Activated CD8-positive, alpha-beta memory T cell treated with anti-CD3 and anti-CD28 coated beads, Interleukin-2, amount 10 ng/mL, durations not matched to agents 7 days and 5 days (primary cell): Measurements from ENCODE around the gene PTGER4. TPM values are rescaled to one million over a fixed set of nuclear protein-coding genes. Genes with fewer than 3 reads are reported as not detected.
"Not testable (repeated sequence)": the region's sequence is repeated elsewhere in the genome, so short reads cannot be mapped to it uniquely, and the experiment has no call there.

Source experiments
- ATAC-seq: fragments of 150-1000 bp; cut with Tn5 transposase; one replicate; pipeline ENCODE4 v1.10.0; 2021; ENCODE audit warnings: moderate library complexity
- CTCF ChIA-PET: fragments of 350-600 bp; sonication (Branson Sonifier 250); formaldehyde crosslinking; loops from one replicate; lab custom pipeline; 2021; ENCODE audit warnings: antibody characterized with exemption; lab: Charles Lee
- DNase-seq: peaks from one replicate; pipeline ENCODE4 v3.0.0-alpha.2; 2020
- H3K27ac Mint-ChIP-seq: one replicate; pipeline ENCODE4 v1.8.0; 2021; ENCODE audit warnings: mild to moderate bottlenecking, mixed read lengths
- H3K27me3 Mint-ChIP-seq: one replicate; pipeline ENCODE4 v1.8.0; 2021; ENCODE audit warnings: mixed read lengths
- H3K36me3 Mint-ChIP-seq: one replicate; pipeline ENCODE4 v1.8.0; 2021; ENCODE audit warnings: mild to moderate bottlenecking, mixed read lengths
- H3K4me1 Mint-ChIP-seq: one replicate; pipeline ENCODE4 v1.8.0; 2021; ENCODE audit warnings: mixed read lengths
- H3K4me3 Mint-ChIP-seq: one replicate; pipeline ENCODE4 v1.8.0; 2021; ENCODE audit warnings: mild to moderate bottlenecking, moderate library complexity, mixed read lengths
- H3K9me3 Mint-ChIP-seq: one replicate; pipeline ENCODE4 v1.8.0; 2022; ENCODE audit warnings: low read depth, mixed read lengths
- total RNA-seq, 2 experiments: library from RNA; stranded (reverse); gene quantifications; one replicate each; pipeline ENCODE4 v1.2.3, GENCODE V29; 2021

Gene PTGER4
- total RNA-seq, 2 experiments from 2014 or later, result 50.8 to 79.1 TPM

GRCh38 chr5:40716000-40716399 is 36.3 kb downstream of the PTGER4 start:
- no peak overlapping the region for H3K4me3 Mint-ChIP-seq
- no peak overlapping the region for H3K27ac Mint-ChIP-seq
- peak; percentile 30 for ATAC-seq
- peaks cover 3% of the 10 kb centered on the region for H3K9me3 Mint-ChIP-seq
- H3K27me3 Mint-ChIP-seq, result no peaks in the 10 kb centered on the region
- H3K36me3 Mint-ChIP-seq, result peaks cover 27% of the 10 kb centered on the region
- CTCF ChIA-PET, result interaction anchor here (1.3 kb wide), 1 partner anchor 19 kb away, joined by 3 read pairs; no protein-coding TSS in a partner anchor
- no peak for DNase-seq
- H3K4me1 Mint-ChIP-seq, result no peaks in the 10 kb centered on the region

- Mint-ChIP-seq H3K36me3 (peaks cover 33% of the 10 kb centered on the region), H3K4me3 (no peak overlapping the region), H3K4me1 (no peaks in the 10 kb centered on the region), H3K27ac (no peak overlapping the region), H3K27me3 (no peaks in the 10 kb centered on the region), H3K9me3 (peaks cover 9% of the 10 kb centered on the region)
- DNase-seq (no peak), ATAC-seq (no peak)
- CTCF ChIA-PET, result no interaction called here
Observed at GRCh38 chr5:40716590-40716989, 36.9 kb downstream of the PTGER4 start.

DNA sequence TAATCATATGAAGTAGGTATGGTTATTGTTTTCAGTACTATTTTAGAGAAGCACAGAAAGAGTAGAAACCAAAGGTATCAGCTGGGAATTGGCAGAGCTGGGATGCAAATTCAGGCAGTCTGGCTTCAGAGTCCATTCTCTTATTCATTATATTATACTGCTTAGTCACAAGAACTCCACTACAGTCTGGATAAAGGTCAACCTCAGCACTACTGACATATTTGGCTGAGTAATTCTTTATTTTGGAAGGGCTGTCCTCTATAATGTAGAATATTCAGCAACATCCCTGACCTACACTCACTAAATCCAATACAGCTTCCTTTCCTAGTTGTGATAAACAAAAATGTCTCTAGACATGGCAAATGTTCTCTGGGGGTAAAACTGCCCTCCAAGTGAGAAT is 37.6 kb downstream of the PTGER4 start:
- DNase-seq, result no peak
- Mint-ChIP-seq H3K9me3 (peaks cover 10% of the 10 kb centered on the region), H3K4me3 (no peak overlapping the region), H3K27ac (no peak overlapping the region), H3K4me1 (no peaks in the 10 kb centered on the region), H3K27me3 (no peaks in the 10 kb centered on the region), H3K36me3 (peaks cover 35% of the 10 kb centered on the region)
- CTCF ChIA-PET, result no interaction called here
- no peak for ATAC-seq

- no peaks in the 10 kb centered on the region for H3K27me3 Mint-ChIP-seq
- no peak for ATAC-seq
- H3K27ac Mint-ChIP-seq, result no peak overlapping the region
- no peak for DNase-seq
- CTCF ChIA-PET, result no interaction called here
- peaks cover 44% of the 10 kb centered on the region for H3K36me3 Mint-ChIP-seq
- peaks cover 10% of the 10 kb centered on the region for H3K9me3 Mint-ChIP-seq
- H3K4me3 Mint-ChIP-seq, result no peak overlapping the region
- no peaks in the 10 kb centered on the region for H3K4me1 Mint-ChIP-seq
Observed at GRCh38 chr5:40720069-40720468, 40.4 kb downstream of the PTGER4 start.

GRCh38 chr5:40722497-40722911 is 42.8 kb downstream of the PTGER4 start:
- H3K27me3 Mint-ChIP-seq, ATAC-seq, H3K4me3 Mint-ChIP-seq, H3K27ac Mint-ChIP-seq, DNase-seq, CTCF ChIA-PET, H3K4me1 Mint-ChIP-seq: not testable (repeated sequence)
- peaks cover 49% of the 10 kb centered on the region for H3K36me3 Mint-ChIP-seq
- H3K9me3 Mint-ChIP-seq, result peaks cover 10% of the 10 kb centered on the region

GRCh38 chr5:40733434-40733833 is 53.7 kb downstream of the PTGER4 start:
- no peak overlapping the region for H3K27ac Mint-ChIP-seq
- peaks cover 27% of the 10 kb centered on the region for H3K4me1 Mint-ChIP-seq
- CTCF ChIA-PET, result interaction anchor here (1.2 to 4.2 kb wide), 3 partner anchors 21 to 1020 kb away, joined by 4 to 12 read pairs (median 6); no protein-coding TSS in a partner anchor
- no peak overlapping the region for H3K4me3 Mint-ChIP-seq
- H3K27me3 Mint-ChIP-seq, result no peaks in the 10 kb centered on the region
- no peaks in the 10 kb centered on the region for H3K9me3 Mint-ChIP-seq
- DNase-seq (no peak), ATAC-seq (no peak)
- H3K36me3 Mint-ChIP-seq, result peaks cover 15% of the 10 kb centered on the region

DNA sequence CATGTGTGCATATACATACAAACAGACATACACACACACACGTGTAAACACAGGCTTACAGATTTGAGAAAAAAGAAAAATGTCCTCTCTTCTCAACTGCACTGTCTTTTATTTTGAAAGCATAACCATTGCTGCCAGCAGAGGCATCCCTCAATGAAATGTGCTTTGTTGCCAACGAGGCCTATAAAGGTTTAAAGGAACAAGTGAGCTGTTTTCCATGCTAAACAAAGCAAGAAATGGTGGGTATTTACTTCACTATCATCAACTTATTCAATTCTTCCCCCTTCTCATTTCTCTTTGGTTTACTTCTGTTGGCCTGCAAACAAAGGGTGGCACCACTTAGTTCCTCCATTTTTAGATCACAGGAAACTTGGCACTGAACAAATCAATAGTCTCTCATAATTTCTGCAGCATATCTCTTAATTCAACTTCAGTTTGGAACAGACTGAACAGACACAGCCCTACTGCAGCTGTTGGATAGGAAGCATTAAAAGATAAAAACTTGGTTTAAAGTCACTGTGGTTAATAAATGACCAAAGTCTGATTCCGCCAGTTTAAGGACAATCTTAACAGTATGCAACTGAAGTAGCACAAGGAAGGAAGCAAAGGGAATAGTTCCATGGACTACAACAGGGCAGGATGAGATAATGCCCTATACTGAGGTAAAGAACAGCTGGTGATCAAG is 54.3 kb downstream of the PTGER4 start:
- Mint-ChIP-seq H3K4me3 (no peak overlapping the region), H3K9me3 (no peaks in the 10 kb centered on the region)
- CTCF ChIA-PET, result interaction anchor here (0.8 to 4.2 kb wide), 5 partner anchors 18 to 1020 kb away, joined by 3 to 12 read pairs (median 4); no protein-coding TSS in a partner anchor

GRCh38 chr5:40734986-40735385 is 55.3 kb downstream of the PTGER4 start:
- H3K4me1 Mint-ChIP-seq, result peaks cover 27% of the 10 kb centered on the region
- no peak for ATAC-seq
- no peak for DNase-seq
- H3K27ac Mint-ChIP-seq, result no peak overlapping the region
- H3K27me3 Mint-ChIP-seq, result no peaks in the 10 kb centered on the region
- no peak overlapping the region for H3K4me3 Mint-ChIP-seq
- CTCF ChIA-PET, result interaction anchor here (0.9 to 4.2 kb wide), 4 partner anchors 19 to 1021 kb away, joined by 3 to 12 read pairs (median 4); no protein-coding TSS in a partner anchor
- no peaks in the 10 kb centered on the region for H3K9me3 Mint-ChIP-seq
- H3K36me3 Mint-ChIP-seq, result peaks cover 21% of the 10 kb centered on the region

More for the DNA sequence above, 54.3 kb downstream of the PTGER4 start:
- DNase-seq (no peak), ATAC-seq (no peak)
- no peaks in the 10 kb centered on the region for H3K27me3 Mint-ChIP-seq
- peaks cover 18% of the 10 kb centered on the region for H3K36me3 Mint-ChIP-seq
- peaks cover 27% of the 10 kb centered on the region for H3K4me1 Mint-ChIP-seq
- no peak overlapping the region for H3K27ac Mint-ChIP-seq

DNA sequence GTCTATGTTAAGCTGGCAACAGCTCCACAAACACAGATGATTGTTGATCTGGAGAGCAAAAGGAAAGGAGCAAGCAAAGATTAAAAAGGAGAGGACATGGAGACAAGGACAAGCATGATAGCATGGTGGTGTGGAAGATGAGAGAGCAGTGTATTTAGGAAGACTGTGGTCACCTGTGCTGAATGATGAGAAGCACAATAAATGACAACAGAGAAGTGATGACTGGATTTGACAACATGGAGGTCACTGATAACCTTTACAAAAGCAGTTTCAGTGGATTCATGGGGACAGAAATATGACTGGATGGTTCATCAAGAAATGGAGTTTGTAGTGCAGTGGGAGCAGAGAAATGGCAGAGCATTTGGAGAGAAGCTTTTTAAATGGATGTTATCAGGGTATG is 55.9 kb downstream of the PTGER4 start:
- Mint-ChIP-seq H3K4me1 (peaks cover 27% of the 10 kb centered on the region), H3K36me3 (peaks cover 23% of the 10 kb centered on the region), H3K27me3 (no peaks in the 10 kb centered on the region), H3K27ac (no peak overlapping the region), H3K9me3 (peaks cover 1% of the 10 kb centered on the region), H3K4me3 (no peak overlapping the region)
- ATAC-seq, result no peak
- DNase-seq, result no peak
- CTCF ChIA-PET, result interaction anchor here (0.9 to 4.2 kb wide), 5 partner anchors 12 to 1022 kb away, joined by 3 to 12 read pairs (median 3); no protein-coding TSS in a partner anchor

DNA sequence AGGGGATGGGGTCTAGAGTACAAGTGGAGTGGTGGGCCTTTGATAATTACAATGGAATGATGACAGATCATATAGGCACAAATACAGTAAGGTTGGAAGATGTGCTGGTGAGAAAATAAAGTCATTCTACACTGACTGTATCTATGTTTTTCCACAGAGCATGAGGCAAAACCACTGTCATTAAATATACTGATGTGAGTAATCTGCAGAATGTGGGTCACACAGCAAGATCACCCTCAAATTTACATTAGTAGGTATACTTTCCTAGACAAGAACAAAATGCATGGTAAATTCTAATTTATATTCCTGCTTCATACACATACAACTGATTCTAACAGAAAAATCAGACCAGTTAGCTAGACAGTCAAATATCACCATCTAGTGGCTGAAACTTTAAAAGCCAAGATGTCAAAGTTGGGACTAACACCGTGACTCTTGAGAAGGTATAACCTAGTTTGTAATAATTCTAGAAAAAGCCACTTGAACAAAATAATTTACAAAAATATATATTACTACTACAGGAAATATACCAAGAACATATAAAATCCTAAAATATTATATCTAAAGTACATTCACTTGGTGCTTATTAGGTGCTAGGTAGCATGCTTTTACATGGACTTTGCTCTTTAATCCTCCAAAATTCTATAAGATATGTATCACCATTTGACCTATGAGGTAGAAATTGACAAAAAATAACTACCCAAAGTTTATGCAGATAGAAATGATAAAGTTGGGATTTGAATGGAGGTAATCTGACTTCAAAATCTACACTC is 56.6 kb downstream of the PTGER4 start:
- ATAC-seq (peak; percentile 75), DNase-seq (no peak)
- Mint-ChIP-seq H3K36me3 (peaks cover 27% of the 10 kb centered on the region), H3K4me3 (no peak overlapping the region), H3K4me1 (peaks cover 27% of the 10 kb centered on the region), H3K9me3 (peaks cover 5% of the 10 kb centered on the region), H3K27me3 (no peaks in the 10 kb centered on the region), H3K27ac (no peak overlapping the region)
- CTCF ChIA-PET, result interaction anchor here (0.9 to 4.2 kb wide), 5 partner anchors 12 to 1022 kb away, joined by 3 to 12 read pairs (median 3); no protein-coding TSS in a partner anchor

DNA sequence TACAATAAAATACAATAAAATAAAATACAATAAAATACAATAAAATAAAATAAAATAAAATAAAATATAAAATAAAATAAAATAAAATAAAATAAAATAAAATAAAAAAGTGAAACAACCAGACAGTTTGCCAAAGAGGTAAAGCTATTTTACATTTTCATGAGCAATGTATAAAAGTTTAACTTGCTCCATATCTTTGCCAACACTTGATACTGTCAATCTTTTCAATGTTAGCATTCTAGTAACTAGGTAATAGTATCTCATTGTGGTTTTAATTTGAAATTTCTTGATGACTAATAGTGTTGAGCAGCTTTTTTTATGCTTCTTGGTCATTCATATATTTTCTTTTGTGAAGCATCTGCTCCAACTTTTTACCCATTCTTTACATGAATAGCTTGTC is 58.8 kb downstream of the PTGER4 start:
- Mint-ChIP-seq H3K36me3 (peaks cover 28% of the 10 kb centered on the region), H3K4me3 (no peak overlapping the region)
- no peak for ATAC-seq

More for the DNA sequence above, 58.8 kb downstream of the PTGER4 start:
- Mint-ChIP-seq H3K27me3 (no peaks in the 10 kb centered on the region), H3K27ac (no peak overlapping the region), H3K4me1 (peaks cover 24% of the 10 kb centered on the region), H3K9me3 (peaks cover 5% of the 10 kb centered on the region)
- CTCF ChIA-PET, result interaction anchor here (0.8 to 2.8 kb wide), 2 partner anchors 48 to 790 kb away, joined by 3 to 12 read pairs; no protein-coding TSS in a partner anchor
- no peak for DNase-seq
